IPS-15b (cell line): Measurements from ENCODE around the gene MYO7B.
A peak's percentile ranks its signal among the peaks of the same experiment; 100 is the strongest.

Experiments
- H3K27me3 ChIP-seq: one replicate; pipeline ENCODE4 v1.6.1; 2013; ENCODE audit warnings: low read length; ENCODE audit not compliant: control insufficient read depth, insufficient read depth
- H3K36me3 ChIP-seq: one replicate; pipeline ENCODE4 v1.6.1; 2013; ENCODE audit warnings: low read length; ENCODE audit not compliant: control insufficient read depth, insufficient read depth
- H3K4me1 ChIP-seq: one replicate; pipeline ENCODE4 v1.6.1; 2013; ENCODE audit warnings: mild to moderate bottlenecking, low read length; ENCODE audit not compliant: control insufficient read depth, insufficient read depth
- H3K4me3 ChIP-seq: one replicate; pipeline ENCODE4 v1.5.1; 2013; ENCODE audit warnings: low read depth, low read length
- H3K9ac ChIP-seq: one replicate; pipeline ENCODE4 v1.6.1; 2013; ENCODE audit warnings: low read depth, mild to moderate bottlenecking, low read length
- H3K9me3 ChIP-seq: one replicate; pipeline ENCODE4 v1.6.1; 2013; ENCODE audit warnings: mild to moderate bottlenecking, low read length; ENCODE audit not compliant: control insufficient read depth, insufficient read depth

The MYO7B gene

GRCh38 chr2:127634626-127635379, 99.3 kb downstream of the MYO7B start:
- peaks cover 9% of the 10 kb centered on the region for H3K4me1 ChIP-seq
- no peak overlapping the region for H3K4me3 ChIP-seq
- no peaks in the 10 kb centered on the region for H3K36me3 ChIP-seq
- no peaks in the 10 kb centered on the region for H3K9me3 ChIP-seq
- no peak overlapping the region for H3K9ac ChIP-seq
- H3K27me3 ChIP-seq: no peaks in the 10 kb centered on the region

GRCh38 chr2:127635380-127636237, 100.1 kb downstream of the MYO7B start:
- Histone ChIP-seq H3K9me3 (no peaks in the 10 kb centered on the region), H3K9ac (no peak overlapping the region), H3K27me3 (no peaks in the 10 kb centered on the region), H3K36me3 (no peaks in the 10 kb centered on the region), H3K4me3 (no peak overlapping the region), H3K4me1 (peaks cover 9% of the 10 kb centered on the region)

- Histone ChIP-seq H3K4me3 (no peak overlapping the region), H3K9ac (no peak overlapping the region), H3K36me3 (no peaks in the 10 kb centered on the region), H3K9me3 (no peaks in the 10 kb centered on the region), H3K27me3 (no peaks in the 10 kb centered on the region), H3K4me1 (peaks cover 9% of the 10 kb centered on the region)
Measured at GRCh38 chr2:127636248-127637235, 101.1 kb downstream of the MYO7B start.

GRCh38 chr2:127637236-127637630, 101.8 kb downstream of the MYO7B start:
- H3K36me3 ChIP-seq: no peaks in the 10 kb centered on the region
- H3K4me3 ChIP-seq: no peak overlapping the region
- H3K4me1 ChIP-seq: peaks cover 9% of the 10 kb centered on the region
- no peaks in the 10 kb centered on the region for H3K27me3 ChIP-seq
- no peaks in the 10 kb centered on the region for H3K9me3 ChIP-seq
- no peak overlapping the region for H3K9ac ChIP-seq

- Histone ChIP-seq H3K9me3 (no peaks in the 10 kb centered on the region), H3K4me1 (peaks cover 9% of the 10 kb centered on the region), H3K4me3 (peak overlapping the region; percentile 30), H3K9ac (no peak overlapping the region), H3K36me3 (no peaks in the 10 kb centered on the region), H3K27me3 (no peaks in the 10 kb centered on the region)
Measured at GRCh38 chr2:127637725-127638252, 102.3 kb downstream of the MYO7B start.

GRCh38 chr2:127638361-127639110, 103.1 kb downstream of the MYO7B start:
- peaks cover 9% of the 10 kb centered on the region for H3K4me1 ChIP-seq
- peak overlapping the region; percentile 30 for H3K4me3 ChIP-seq
- no peaks in the 10 kb centered on the region for H3K9me3 ChIP-seq
- H3K36me3 ChIP-seq: no peaks in the 10 kb centered on the region
- H3K9ac ChIP-seq: no peak overlapping the region
- H3K27me3 ChIP-seq: no peaks in the 10 kb centered on the region

GRCh38 chr2:127639111-127639474, 103.6 kb downstream of the MYO7B start:
- H3K9ac ChIP-seq: no peak overlapping the region
- H3K27me3 ChIP-seq: no peaks in the 10 kb centered on the region
- no peaks in the 10 kb centered on the region for H3K36me3 ChIP-seq
- H3K9me3 ChIP-seq: no peaks in the 10 kb centered on the region
- H3K4me1 ChIP-seq: peaks cover 9% of the 10 kb centered on the region
- no peak overlapping the region for H3K4me3 ChIP-seq

- Histone ChIP-seq H3K9ac (no peak overlapping the region), H3K4me1 (peaks cover 9% of the 10 kb centered on the region), H3K36me3 (no peaks in the 10 kb centered on the region)
Measured at GRCh38 chr2:127640082-127641072, 104.9 kb downstream of the MYO7B start.

GRCh38 chr2:127641133-127641532, 105.7 kb downstream of the MYO7B start:
- Histone ChIP-seq H3K4me3 (no peak overlapping the region), H3K4me1 (peaks cover 9% of the 10 kb centered on the region), H3K27me3 (no peaks in the 10 kb centered on the region), H3K36me3 (no peaks in the 10 kb centered on the region), H3K9ac (no peak overlapping the region), H3K9me3 (no peaks in the 10 kb centered on the region)

More at GRCh38 chr2:127640082-127641072, 104.9 kb downstream of the MYO7B start:
- no peaks in the 10 kb centered on the region for H3K9me3 ChIP-seq
- H3K4me3 ChIP-seq: no peak overlapping the region
- no peaks in the 10 kb centered on the region for H3K27me3 ChIP-seq
